H1 (cell line): ENCODE measurements around the gene TC2N. TPM values are rescaled to one million over a fixed set of nuclear protein-coding genes. Genes with fewer than 3 reads are reported as not detected.

ENCODE experiments used
- CTCF ChIA-PET: fragments of 300-600 bp; sonication (Branson Sonifier 250); formaldehyde crosslinking; loops from one replicate; lab custom pipeline; 2021; ENCODE audit not compliant: partially characterized antibody; lab: Charles Lee
- POLR2A ChIA-PET: fragments of 300-600 bp; sonication (Branson Sonifier 250); formaldehyde crosslinking; loops from one replicate; lab custom pipeline; 2021; ENCODE audit warnings: inconsistent platforms; ENCODE audit not compliant: partially characterized antibody; lab: Charles Lee
- DNase-seq, 2 experiments: peaks; one replicate each; pipeline versions ENCODE4 v3.0.0 to v3.0.0-alpha.2; 2010 to 2022; ENCODE audit warnings: low spot score in 2 of 2, low read depth in 1 of 2, mixed read lengths in 1 of 2
- FAIRE-seq: peaks from 2 replicates; lab custom pipeline; 2011; peaks lifted over from hg19 to GRCh38; lab: Jason Lieb, UNC
- H2AFZ ChIP-seq: 2 replicates; pipeline ENCODE4 v1.8.1; 2012; ENCODE audit warnings: low read length, inconsistent platforms
- H2AK5ac ChIP-seq: 2 replicates; pipeline ENCODE4 v1.6.1; 2013; ENCODE audit warnings: low read depth, low read length
- H2BK120ac ChIP-seq: replicated peaks from 2 replicates; pipeline ENCODE3; 2013; ENCODE audit warnings: low read depth, low read length, inconsistent platforms
- H2BK12ac ChIP-seq: 2 replicates; pipeline ENCODE4 v1.6.1; 2013; ENCODE audit warnings: low read depth, low read length
- H2BK15ac ChIP-seq: 2 replicates; pipeline ENCODE4 v1.6.1; 2013; ENCODE audit warnings: low read length
- H2BK20ac ChIP-seq: 2 replicates; pipeline ENCODE4 v1.6.1; 2013; ENCODE audit warnings: low read length
- H2BK5ac ChIP-seq: 2 replicates; pipeline ENCODE4 v1.6.1; 2013; ENCODE audit warnings: low read depth, low read length
- H3K14ac ChIP-seq: 2 replicates; pipeline ENCODE4 v1.6.1; 2013; ENCODE audit warnings: inconsistent platforms; ENCODE audit not compliant: insufficient read length
- H3K18ac ChIP-seq: 2 replicates; pipeline ENCODE4 v1.6.1; 2013; ENCODE audit warnings: low read length; ENCODE audit errors: extremely low read depth
- H3K23ac ChIP-seq: 2 replicates; pipeline ENCODE4 v1.6.1; 2013; ENCODE audit warnings: inconsistent platforms; ENCODE audit not compliant: insufficient read length
- H3K23me2 ChIP-seq: 2 replicates; pipeline ENCODE4 v1.6.1; 2013; ENCODE audit warnings: low read depth, low read length
- H3K27ac ChIP-seq: 2 replicates; pipeline ENCODE4 v1.6.1; 2011; ENCODE audit warnings: low read depth, low read length, inconsistent platforms
- H3K27me3 ChIP-seq, 4 experiments: replicated peaks in 1 of 4; 1 replicate in 1 of 4; 2 replicates in 3 of 4; pipeline versions ENCODE4 v1.6.1 to v1.8.1; 2011 to 2013; ENCODE audit warnings: low read length in 3 of 4, mild to moderate bottlenecking in 3 of 4, inconsistent platforms in 2 of 4, mixed read lengths in 2 of 4, moderate library complexity in 1 of 4; ENCODE audit not compliant: control insufficient read depth in 3 of 4, insufficient read depth in 3 of 4; ENCODE audit errors: extremely low read depth in 1 of 4
- H3K36me3 ChIP-seq, 4 experiments: 2 replicates each; pipeline versions ENCODE4 v1.6.1 to v1.8.1; 2011 to 2013; ENCODE audit warnings: mild to moderate bottlenecking in 4 of 4, low read length in 3 of 4, moderate library complexity in 2 of 4, control low read depth in 1 of 4, inconsistent platforms in 1 of 4; ENCODE audit not compliant: insufficient read depth in 4 of 4, control insufficient read depth in 2 of 4
- H3K4ac ChIP-seq: replicated peaks from 2 replicates; pipeline ENCODE3; 2013; ENCODE audit warnings: low read length, low read depth, mixed read lengths, inconsistent platforms; ENCODE audit not compliant: insufficient read length
- H3K4me1 ChIP-seq, 4 experiments: replicated peaks in 1 of 4; 1 replicate in 1 of 4; 2 replicates in 3 of 4; pipeline versions ENCODE4 v1.6.1 to v1.8.1; 2011 to 2013; ENCODE audit warnings: low read length in 3 of 4, inconsistent platforms in 2 of 4, mixed read lengths in 1 of 4; ENCODE audit not compliant: insufficient read depth in 4 of 4, control insufficient read depth in 3 of 4
- H3K4me2 ChIP-seq, 2 experiments: 2 replicates each; pipeline versions ENCODE4 v1.6.1 to v1.8.1; 2011 to 2013; ENCODE audit warnings: low read depth in 2 of 2, low read length in 2 of 2, control low read depth in 1 of 2, inconsistent platforms in 1 of 2, mild to moderate bottlenecking in 1 of 2; ENCODE audit not compliant: insufficient read depth in 1 of 2
- H3K4me3 ChIP-seq, 4 experiments: fragments of 200-600, 300-600 bp in 1 of 4; sonication (generic), shearing (Covaris generic), sonication (Bioruptor Twin) in 1 of 4; 2 replicates each; pipeline versions ENCODE4 v1.5.1 to v1.8.1; 2011 to 2016; ENCODE audit warnings: low read length in 4 of 4, low read depth in 3 of 4, control low read depth in 2 of 4, inconsistent platforms in 2 of 4, mild to moderate bottlenecking in 2 of 4, mixed read lengths in 1 of 4, moderate library complexity in 1 of 4; ENCODE audit not compliant: insufficient read depth in 2 of 4; ENCODE audit errors: extremely low read depth in 1 of 4
- H3K56ac ChIP-seq: replicated peaks from 2 replicates; pipeline ENCODE3; 2013; ENCODE audit warnings: low read depth, mild to moderate bottlenecking, mixed read lengths, low read length, inconsistent platforms; ENCODE audit not compliant: insufficient read length
- H3K79me1 ChIP-seq: 2 replicates; pipeline ENCODE4 v1.6.1; 2013; ENCODE audit warnings: low read depth, low read length, control low read depth
- H3K79me2 ChIP-seq, 2 experiments: 2 replicates each; pipeline versions ENCODE4 v1.6.1 to v1.8.1; 2012 to 2013; ENCODE audit warnings: low read length in 2 of 2, mild to moderate bottlenecking in 2 of 2, inconsistent platforms in 1 of 2; ENCODE audit not compliant: insufficient read depth in 2 of 2, control insufficient read depth in 1 of 2
- H3K9ac ChIP-seq, 4 experiments: replicated peaks in 1 of 4; 1 replicate in 1 of 4; 2 replicates in 3 of 4; pipeline versions ENCODE4 v1.6.1 to v1.8.1; 2011 to 2013; ENCODE audit warnings: low read depth in 3 of 4, low read length in 3 of 4, control low read depth in 2 of 4, mild to moderate bottlenecking in 2 of 4, moderate library complexity in 2 of 4, inconsistent platforms in 1 of 4; ENCODE audit errors: extremely low read depth in 1 of 4
- H3K9me3 ChIP-seq, 2 experiments: 2 replicates each; pipeline versions ENCODE4 v1.6.1 to v1.8.1; 2012 to 2013; ENCODE audit warnings: mild to moderate bottlenecking in 2 of 2, moderate library complexity in 2 of 2, control low read depth in 1 of 2, inconsistent platforms in 1 of 2, low read depth in 1 of 2, low read length in 1 of 2, mixed read lengths in 1 of 2; ENCODE audit not compliant: insufficient read depth in 2 of 2
- H4K20me1 ChIP-seq, 2 experiments: replicated peaks in 1 of 2; 2 replicates each; pipeline versions ENCODE3 to v1.8.1; 2011 to 2013; ENCODE audit warnings: inconsistent platforms in 2 of 2, low read length in 2 of 2, mild to moderate bottlenecking in 1 of 2; ENCODE audit not compliant: insufficient read depth in 2 of 2, control insufficient read depth in 1 of 2
- H4K5ac ChIP-seq: 2 replicates; pipeline ENCODE4 v1.6.1; 2013; ENCODE audit warnings: low read length, low read depth, mixed read lengths, inconsistent platforms; ENCODE audit not compliant: insufficient read length
- H4K8ac ChIP-seq: 2 replicates; pipeline ENCODE4 v1.8.0; 2013; ENCODE audit warnings: mild to moderate bottlenecking, moderate library complexity, low read length, inconsistent platforms; ENCODE audit not compliant: insufficient read depth; ENCODE audit errors: extremely low read depth
- H4K91ac ChIP-seq: replicated peaks from 2 replicates; pipeline ENCODE3; 2013; ENCODE audit warnings: low read length, mixed read lengths, inconsistent platforms; ENCODE audit not compliant: insufficient read length
- ASH2L ChIP-seq: fragments of 200-600, 300-600 bp; sonication (generic); IDR thresholded peaks from one replicate; pipeline ENCODE4 v1.7.1; 2017; ENCODE audit warnings: low read length
- BACH1 ChIP-seq: IDR thresholded peaks from 2 replicates; pipeline ENCODE4 v1.6.1; 2012; ENCODE audit warnings: low read length, improper control_type of control experiment
- GABPA ChIP-seq: IDR thresholded peaks from 2 replicates; pipeline ENCODE4 v1.6.1; 2011; ENCODE audit warnings: mild to moderate bottlenecking, low read length, moderate library complexity, borderline replicate concordance; ENCODE audit not compliant: insufficient read depth
- HDAC2 ChIP-seq, 2 experiments: fragments of 300-600 bp in 1 of 2; sonication (generic) in 1 of 2; IDR thresholded peaks; 2 replicates each; pipeline ENCODE4 v1.6.1; 2011 to 2012; ENCODE audit warnings: low read depth in 2 of 2, low read length in 2 of 2, mild to moderate bottlenecking in 2 of 2, moderate library complexity in 2 of 2, borderline replicate concordance in 1 of 2, inconsistent platforms in 1 of 2
- NRF1 ChIP-seq: IDR thresholded peaks from 2 replicates; pipeline ENCODE4 v1.6.1; 2011; ENCODE audit warnings: mild to moderate bottlenecking, low read depth, low read length, improper control_type of control experiment
- RBBP5 ChIP-seq: IDR thresholded peaks from 2 replicates; pipeline ENCODE4 v1.7.1; 2012; ENCODE audit warnings: low read depth, mild to moderate bottlenecking, inconsistent platforms, low read length, moderate library complexity, borderline replicate concordance
- SIN3A ChIP-seq, 2 experiments: IDR thresholded peaks in 1 of 2; conservative IDR thresholded peaks in 1 of 2; 2 replicates each; pipeline ENCODE4 v1.6.1; 2011 to 2012; ENCODE audit warnings: low read length in 2 of 2, improper control_type of control experiment in 1 of 2, low read depth in 1 of 2, mild to moderate bottlenecking in 1 of 2
- SIX5 ChIP-seq: IDR thresholded peaks from 2 replicates; pipeline ENCODE4 v1.6.1; 2011; ENCODE audit warnings: mild to moderate bottlenecking, low read depth, low read length
- TAF1 ChIP-seq: IDR thresholded peaks from 2 replicates; pipeline ENCODE4 v1.6.1; 2011; ENCODE audit warnings: mild to moderate bottlenecking, low read depth, low read length
- WGBS, 2 experiments: shearing (Covaris generic) in 1 of 2; methylation state at CpG; one replicate each; pipeline versions ENCODE4 v1.1.6 to v1.1.7; 2013 to 2015; ENCODE audit warnings: low lambda C conversion rate in 2 of 2, mixed read lengths in 2 of 2, inconsistent platforms in 1 of 2, low coverage in 1 of 2, missing lambda C conversion rate in 1 of 2; ENCODE audit not compliant: insufficient replicate concordance in 2 of 2, insufficient coverage in 1 of 2, insufficient read length in 1 of 2; ENCODE audit errors: extremely low coverage in 1 of 2, missing lambda C conversion rate in 1 of 2; 5-methylcytosine and 5-hydroxymethylcytosine counted together
- polyA plus RNA-seq, 7 experiments: library from polyadenylated mRNA; depleted of rRNA in 3 of 7; stranded (reverse) in 5 of 7; unstranded in 2 of 7; fragments of >200 nt in 5 of 7; fragments of 200-250 nt in 2 of 7; gene quantifications; 1 replicate in 5 of 7; 2 replicates in 1 of 7; 4 replicates in 1 of 7; pipeline versions ENCODE4 v1.2.1 to v1.2.3, GENCODE V29; 2011 to 2013; ENCODE audit warnings: missing spikeins in 2 of 7, mixed read lengths in 2 of 7
- total RNA-seq: library from RNA; stranded (reverse); fragmentation: NEBNext Ultra II Directional; extraction: Animal tissue kit (Norgen Biotek cat#: 25700); gene quantifications from 2 replicates; pipeline ENCODE4 v1.2.1, GENCODE V29; 2021
- TF ChIP-seq, protein P1 (sequence below): IDR thresholded peaks from 2 replicates; pipeline ENCODE4 v1.6.1; 2012; ENCODE audit warnings: inconsistent platforms

Gene TC2N
- total and polyA plus RNA-seq, 2 of the 8 experiments (the other 6 are each of a cell fraction or from before 2014, with no cell fraction given): 9.7 to 36.2 TPM

DNA sequence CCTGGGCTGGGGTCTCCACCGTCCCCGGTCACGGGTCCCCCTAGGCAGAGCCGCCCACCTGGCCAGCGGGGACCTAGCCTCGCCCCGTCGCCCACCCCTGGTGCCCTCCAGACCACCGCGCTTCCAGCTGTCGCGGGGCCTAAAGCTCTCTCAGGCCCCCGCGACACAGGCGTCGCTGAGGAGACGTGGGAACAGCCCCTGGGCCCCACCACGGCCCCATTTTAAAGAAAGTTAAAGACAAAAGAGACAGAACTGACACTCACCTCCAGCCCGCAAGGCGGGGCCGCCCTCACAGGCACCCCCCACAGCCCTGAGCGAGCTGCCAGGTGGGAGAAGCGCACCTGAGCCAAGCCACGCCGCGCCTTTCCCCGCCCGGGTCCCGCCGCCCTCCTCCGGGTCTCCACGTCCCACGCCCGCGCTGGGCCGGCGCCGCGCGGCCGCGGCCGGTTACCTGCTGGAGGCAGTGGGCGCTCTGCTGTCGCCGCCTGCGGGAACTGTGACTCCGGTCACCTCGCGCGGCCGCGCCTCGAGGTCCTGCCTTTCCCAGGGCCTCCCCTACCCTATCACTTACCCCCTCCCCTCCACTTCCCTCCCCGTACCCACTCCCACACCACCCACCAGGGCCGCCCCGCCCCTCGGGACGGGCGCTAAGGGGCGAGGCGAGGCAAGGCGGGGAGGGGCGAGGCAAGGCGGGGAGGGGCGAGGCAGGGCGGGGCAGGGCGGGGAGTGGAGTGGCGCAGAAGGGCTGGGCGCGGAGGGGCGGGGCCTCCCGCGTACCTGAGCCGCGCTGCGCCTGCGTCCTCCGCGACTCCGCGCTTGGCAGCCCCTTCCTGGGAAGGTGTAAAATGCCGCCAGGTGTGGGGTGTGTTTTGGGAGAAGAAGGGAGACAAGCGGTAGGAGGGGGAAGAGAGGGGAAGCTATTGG, 31.2 kb downstream of the TC2N start:
- no peak overlapping the region for H2BK12ac ChIP-seq
- H3K4me3 ChIP-seq: peak overlapping the region; percentile 61 to 91 (median 73)
- FAIRE-seq (no peak), DNase-seq (peak; percentile 62 to 92)
- H3K4me2 ChIP-seq: peak overlapping the region; percentile 74 to 75
- H2BK120ac ChIP-seq: no peak overlapping the region
- H4K91ac ChIP-seq: no peak overlapping the region
- WGBS, 2 experiments: 1% methylated on average over 32 of the region's 84 CpGs; no CpG with 5 or more reads in 1 of the 2 experiments
- no peak overlapping the region for H3K27ac ChIP-seq
- ChIA-PET CTCF (interaction anchor here (1.9 kb wide), 1 partner anchor 35 kb away, joined by 4 read pairs; no protein-coding TSS in a partner anchor), POLR2A (interaction anchor here (0.6 to 1.5 kb wide), 4 partner anchors 12 to 326 kb away, joined by 3 to 5 read pairs (median 4); partner anchors contain the start of gene PPP4R3A)
- no peak overlapping the region for H2BK15ac ChIP-seq
- peaks cover 0 to 4% (median 3%) of the 10 kb centered on the region in 4 experiments; a peak in 3 of 7 replicates for H3K4me1 ChIP-seq
- H3K79me2 ChIP-seq: peaks cover 0 to 40% of the 10 kb centered on the region in 2 experiments; a peak in 2 of 4 replicates
- H3K9ac ChIP-seq: peak overlapping the region in 3 of 4 experiments; percentile 20 to 43 (median 42); a peak in 6 of 7 replicates
- no peak overlapping the region for H3K23ac ChIP-seq
- no peak overlapping the region for H3K56ac ChIP-seq
- no peak overlapping the region for H3K4ac ChIP-seq
- no peak overlapping the region; the same call in 1 of the 2 replicates for H3K18ac ChIP-seq
- no peaks in the 10 kb centered on the region for H3K36me3 ChIP-seq
- no peak overlapping the region for H4K5ac ChIP-seq
- no peaks in the 10 kb centered on the region for H4K20me1 ChIP-seq
- no peaks in the 10 kb centered on the region for H3K9me3 ChIP-seq
- H2AK5ac ChIP-seq: no peak overlapping the region
- H2BK5ac ChIP-seq: no peak overlapping the region
- peaks cover 2% of the 10 kb centered on the region; the same call in 1 of the 2 replicates for H3K23me2 ChIP-seq
- no peak overlapping the region; the same call in 1 of the 2 replicates for H4K8ac ChIP-seq
- no peak overlapping the region for H2BK20ac ChIP-seq
- no peak overlapping the region for H3K14ac ChIP-seq
- H2AFZ ChIP-seq: peak overlapping the region; percentile 85
- H3K79me1 ChIP-seq: no peaks in the 10 kb centered on the region
- no peaks in the 10 kb centered on the region for H3K27me3 ChIP-seq
- TF ChIP-seq GABPA (no peak), HDAC2 (IDR thresholded peaks at IDR 0.05; ENCODE audit: borderline replicate concordance in 1 of 2, low read depth in 2 of 2, low read length in 2 of 2) (peak; percentile 46 to 81; a peak in 3 of 4 replicates), BACH1 (peak; percentile 28), ASH2L (peak; percentile 92), TAF1 (peak; percentile 49), RBBP5 (peak; percentile 89; the same call in 1 of the 2 replicates), SIX5 (no peak), SIN3A (conservative IDR thresholded peaks at IDR 0.05 in 1 of 2, IDR thresholded peaks at IDR 0.05 in 1 of 2; ENCODE audit: low read depth in 1 of 2, low read length in 2 of 2) (peak; percentile 19 to 20; a peak in 1 of 4 replicates), NRF1 (peak; percentile 43)
- TF ChIP-seq, protein P1, sequence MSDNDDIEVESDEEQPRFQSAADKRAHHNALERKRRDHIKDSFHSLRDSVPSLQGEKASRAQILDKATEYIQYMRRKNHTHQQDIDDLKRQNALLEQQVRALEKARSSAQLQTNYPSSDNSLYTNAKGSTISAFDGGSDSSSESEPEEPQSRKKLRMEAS: 0 out of 2 replicates have a peak, but pooled peaks have one; percentile 9
